ENCODE results near the gene FOXE3.
"Not testable (repeated sequence)": the region's sequence is repeated elsewhere in the genome, so short reads cannot be mapped to it uniquely, and the experiment has no call there.

FOXE3 gene

GRCh38 chr1:47450606-47451005 lies 34.5 kb downstream of the FOXE3 start:
- DNase-seq = no peak

- DNase-seq = no peak
Measured at GRCh38 chr1:47452426-47452825, 36.3 kb downstream of the FOXE3 start.

GRCh38 chr1:47453910-47454309 lies 37.8 kb downstream of the FOXE3 start:
- not testable (repeated sequence) for DNase-seq

GRCh38 chr1:47456250-47456649 lies 40.2 kb downstream of the FOXE3 start:
- no peak for DNase-seq

GRCh38 chr1:47457547-47457946 lies 41.5 kb downstream of the FOXE3 start:
- not testable (repeated sequence) for DNase-seq

GRCh38 chr1:47459253-47459788 lies 43.2 kb downstream of the FOXE3 start:
- no peak for DNase-seq

GRCh38 chr1:47460040-47460439 lies 44.0 kb downstream of the FOXE3 start:
- no peak for DNase-seq

GRCh38 chr1:47460456-47460855 lies 44.4 kb downstream of the FOXE3 start:
- DNase-seq = no peak

GRCh38 chr1:47465605-47466004 lies 49.5 kb downstream of the FOXE3 start:
- no peak for DNase-seq

All from Kasumi-1 (cell line).